Neural cell (in vitro differentiated cells): ENCODE data around the gene OPA1. TPM values are rescaled to one million over a fixed set of nuclear protein-coding genes. Genes with fewer than 3 reads are reported as not detected.

Experiments used
- H2AFZ ChIP-seq: fragments of 200-600, 300-800 bp; sonication (generic), shearing (Covaris generic); 2 replicates; pipeline ENCODE4 v1.6.0; 2014; ENCODE audit warnings: low read depth, mild to moderate bottlenecking, antibody characterized with exemption, low read length, moderate library complexity
- H3F3A ChIP-seq: fragments of 200-600 bp; shearing (Covaris generic); 2 replicates; pipeline ENCODE4 v1.6.1; 2016; ENCODE audit warnings: mild to moderate bottlenecking, moderate library complexity, mixed read lengths, antibody characterized with exemption, low read length; ENCODE audit not compliant: insufficient read depth, poor library complexity, severe bottlenecking
- H3K27ac ChIP-seq: fragments of 200-600, 300-800 bp; sonication (generic), shearing (Covaris generic); 2 replicates; pipeline ENCODE4 v1.5.1; 2014; ENCODE audit warnings: mild to moderate bottlenecking, low read length, moderate library complexity
- H3K27me3 ChIP-seq: fragments of 300-800, 200-600 bp; sonication (generic), shearing (Covaris generic); 2 replicates; pipeline ENCODE4 v1.6.0; 2014; ENCODE audit warnings: mild to moderate bottlenecking, low read depth, low read length, moderate library complexity; ENCODE audit not compliant: insufficient read depth
- H3K36me3 ChIP-seq: fragments of 300-800, 200-600 bp; sonication (generic), shearing (Covaris generic); 2 replicates; pipeline ENCODE4 v1.5.1; 2014; ENCODE audit warnings: mild to moderate bottlenecking, antibody characterized with exemption, low read length, moderate library complexity; ENCODE audit not compliant: insufficient read depth
- H3K4me2 ChIP-seq: fragments of 300-800, 200-600 bp; sonication (generic), shearing (Covaris generic); 2 replicates; pipeline ENCODE4 v1.6.0; 2014; ENCODE audit warnings: mild to moderate bottlenecking, low read length
- H3K4me3 ChIP-seq: fragments of 300-800, 200-600 bp; sonication (generic), shearing (Covaris generic); 2 replicates; pipeline ENCODE4 v1.5.1; 2014; ENCODE audit warnings: mild to moderate bottlenecking, low read length, moderate library complexity
- H3K79me2 ChIP-seq: fragments of 200-600 bp; shearing (Covaris generic); replicated peaks from 2 replicates; pipeline ENCODE4 v1.6.0; 2014; ENCODE audit warnings: mild to moderate bottlenecking, low read length, moderate library complexity; ENCODE audit not compliant: insufficient read depth
- H3K9ac ChIP-seq: fragments of 300-800, 200-600 bp; sonication (generic), shearing (Covaris generic); 2 replicates; pipeline ENCODE4 v1.6.1; 2016; ENCODE audit warnings: mild to moderate bottlenecking, low read length, mixed read lengths
- H3K9me2 ChIP-seq: fragments of 200-600 bp; shearing (Covaris generic); 2 replicates; pipeline ENCODE4 v1.6.1; 2016; ENCODE audit warnings: mild to moderate bottlenecking, low read length, mixed read lengths; ENCODE audit not compliant: insufficient read depth
- H3K9me3 ChIP-seq: fragments of 200-600, 300-800 bp; sonication (generic), shearing (Covaris generic); 2 replicates; pipeline ENCODE4 v1.6.1; 2016; ENCODE audit warnings: mild to moderate bottlenecking, mixed run types, low read length, moderate library complexity, mixed read lengths
- H4K20me1 ChIP-seq: fragments of 200-600 bp; shearing (Covaris generic); 2 replicates; pipeline ENCODE4 v1.6.1; 2016; ENCODE audit warnings: mild to moderate bottlenecking, mixed run types; ENCODE audit not compliant: insufficient read depth
- SMC3 ChIP-seq: fragments of 450-650 bp; conservative IDR thresholded peaks from 2 replicates; pipeline ENCODE4 v1.6.1; 2014; ENCODE audit warnings: antibody characterized with exemption, mild to moderate bottlenecking, moderate library complexity; ENCODE audit not compliant: poor library complexity
- polyA plus RNA-seq: library from polyadenylated mRNA; depleted of rRNA; stranded (reverse); fragments of >200 nt; gene quantifications from 2 replicates; pipeline ENCODE4 v1.2.3, GENCODE V29; 2014
- small RNA-seq, 3 experiments: library from RNA; depleted of rRNA; stranded (forward); fragments of <200 nt; gene quantifications; one replicate each; pipeline ENCODE3, GENCODE V24; 2012

Gene OPA1
- polyA plus RNA-seq, 1 donor from 2014 or later: 97.7 TPM

DNA sequence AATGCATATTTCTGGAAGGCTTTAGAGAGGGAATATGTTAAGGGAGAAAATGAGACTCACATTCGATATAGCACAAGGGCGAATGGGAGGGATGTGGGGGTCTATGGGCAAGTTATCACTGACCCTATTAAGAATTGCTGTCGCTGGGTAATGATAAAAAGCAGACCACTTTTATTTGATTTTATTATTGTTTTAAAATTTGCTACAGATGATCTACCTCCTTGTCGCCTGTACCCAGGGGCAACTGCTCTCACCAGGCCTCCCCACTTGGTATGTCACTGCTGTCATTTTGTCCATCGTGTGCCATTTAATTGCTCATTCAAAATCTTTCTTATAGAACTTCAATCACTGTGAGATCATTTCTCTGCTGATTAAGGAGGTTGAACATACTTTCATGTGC lies 153.8 kb downstream of the OPA1 start:
- H3K79me2 ChIP-seq: no peaks in the 10 kb centered on the region
- no peaks in the 10 kb centered on the region for H3F3A ChIP-seq
- no peaks in the 10 kb centered on the region for H3K36me3 ChIP-seq
- no peaks in the 10 kb centered on the region for H3K27me3 ChIP-seq
- H3K9ac ChIP-seq: no peak overlapping the region
- no peak overlapping the region for H2AFZ ChIP-seq
- TF ChIP-seq SMC3: no peak
- no peak overlapping the region for H3K4me2 ChIP-seq
- H3K9me2 ChIP-seq: no peaks in the 10 kb centered on the region
- H3K4me3 ChIP-seq: no peak overlapping the region
- no peaks in the 10 kb centered on the region for H3K9me3 ChIP-seq
- no peak overlapping the region for H3K27ac ChIP-seq
- no peaks in the 10 kb centered on the region for H4K20me1 ChIP-seq

Small RNA genes within 50 kb of the gene (small RNA-seq; reads per million reads assigned to genes)
- gene RF00019: 0 to 1.2 (median 0) reads per million in 3 experiments
- gene RN7SL447P: 0 reads per million in 3 experiments

Other genes starting within 250 kb of the OPA1 start
- 0.28 TPM in 1 of 2 replicates, not detected in the other for gene ATP13A5, start 214.5 kb upstream of the OPA1 start, polyA plus RNA-seq
- 6.2 and 7.3 TPM in 2 replicates for gene ATP13A4, start 38.3 kb upstream of the OPA1 start, polyA plus RNA-seq